Activated CD8-positive, alpha-beta T cell treated with anti-CD3 and anti-CD28 coated beads for 36 hours (primary cell): ENCODE measurements around the gene STIMATE. TPM values are rescaled to one million over a fixed set of nuclear protein-coding genes. Genes with fewer than 3 reads are reported as not detected.

Experiments
- ATAC-seq: fragments of 200-7000 bp; cut with Tn5 transposase; one replicate; pipeline ENCODE4 v1.10.0; 2021; ENCODE audit warnings: mild to moderate bottlenecking, moderate library complexity
- CTCF ChIA-PET: fragments of 350-600 bp; sonication (Branson Sonifier 250); formaldehyde crosslinking; loops from one replicate; lab custom pipeline; 2021; ENCODE audit warnings: antibody characterized with exemption; lab: Charles Lee
- POLR2A ChIA-PET: fragments of 350-600 bp; sonication (Branson Sonifier 250); formaldehyde crosslinking; loops from one replicate; lab custom pipeline; 2021; ENCODE audit warnings: antibody characterized with exemption; lab: Charles Lee
- DNase-seq: peaks from one replicate; pipeline ENCODE4 v3.0.0-alpha.2; 2020
- H3K27ac Mint-ChIP-seq: one replicate; pipeline ENCODE4 v1.8.0; 2021; ENCODE audit warnings: mild to moderate bottlenecking, mixed read lengths
- H3K27me3 Mint-ChIP-seq: one replicate; pipeline ENCODE4 v1.8.0; 2021; ENCODE audit warnings: mixed read lengths
- H3K36me3 Mint-ChIP-seq: one replicate; pipeline ENCODE4 v1.8.0; 2021; ENCODE audit warnings: low read depth, mixed read lengths
- H3K4me1 Mint-ChIP-seq: one replicate; pipeline ENCODE4 v1.8.0; 2021; ENCODE audit warnings: low read depth, mixed read lengths
- H3K4me3 Mint-ChIP-seq: one replicate; pipeline ENCODE4 v1.8.0; 2021; ENCODE audit warnings: mild to moderate bottlenecking, moderate library complexity, mixed read lengths
- H3K9me3 Mint-ChIP-seq: one replicate; pipeline ENCODE4 v1.8.0; 2021; ENCODE audit warnings: mixed read lengths
- intact Hi-C: fragments of 100-400 bp; cut with micrococcal nuclease; formaldehyde crosslinking; loops from one replicate; pipeline ENCODE4 v1.10.0; 2022
- total RNA-seq, 2 experiments: library from RNA; stranded (reverse); gene quantifications; one replicate each; pipeline ENCODE4 v1.2.3, GENCODE V29; 2021
- TF ChIP-seq, protein P1 (sequence below): fragments of 200-600 bp; IDR thresholded peaks from one replicate; pipeline ENCODE4 v1.8.0; 2022; ENCODE audit warnings: antibody characterized with exemption, mild to moderate bottlenecking

The STIMATE gene
- total RNA-seq, 2 experiments from 2014 or later: 17.3 to 18.3 TPM

GRCh38 chr3:52892290-52892624, 5.1 kb downstream of the STIMATE start:
- Mint-ChIP-seq H3K9me3 (no peaks in the 10 kb centered on the region), H3K4me3 (peak overlapping the region; percentile 65), H3K4me1 (peaks cover 68% of the 10 kb centered on the region), H3K27ac (peak overlapping the region; percentile 93), H3K36me3 (peaks cover 5% of the 10 kb centered on the region), H3K27me3 (no peaks in the 10 kb centered on the region)
- TF ChIP-seq, protein P1, sequence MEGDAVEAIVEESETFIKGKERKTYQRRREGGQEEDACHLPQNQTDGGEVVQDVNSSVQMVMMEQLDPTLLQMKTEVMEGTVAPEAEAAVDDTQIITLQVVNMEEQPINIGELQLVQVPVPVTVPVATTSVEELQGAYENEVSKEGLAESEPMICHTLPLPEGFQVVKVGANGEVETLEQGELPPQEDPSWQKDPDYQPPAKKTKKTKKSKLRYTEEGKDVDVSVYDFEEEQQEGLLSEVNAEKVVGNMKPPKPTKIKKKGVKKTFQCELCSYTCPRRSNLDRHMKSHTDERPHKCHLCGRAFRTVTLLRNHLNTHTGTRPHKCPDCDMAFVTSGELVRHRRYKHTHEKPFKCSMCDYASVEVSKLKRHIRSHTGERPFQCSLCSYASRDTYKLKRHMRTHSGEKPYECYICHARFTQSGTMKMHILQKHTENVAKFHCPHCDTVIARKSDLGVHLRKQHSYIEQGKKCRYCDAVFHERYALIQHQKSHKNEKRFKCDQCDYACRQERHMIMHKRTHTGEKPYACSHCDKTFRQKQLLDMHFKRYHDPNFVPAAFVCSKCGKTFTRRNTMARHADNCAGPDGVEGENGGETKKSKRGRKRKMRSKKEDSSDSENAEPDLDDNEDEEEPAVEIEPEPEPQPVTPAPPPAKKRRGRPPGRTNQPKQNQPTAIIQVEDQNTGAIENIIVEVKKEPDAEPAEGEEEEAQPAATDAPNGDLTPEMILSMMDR: no peak
- ChIA-PET POLR2A (interaction anchor here (1.1 to 2.2 kb wide), 2 partner anchors 18 to 34 kb away, joined by 3 to 10 read pairs; no protein-coding TSS in a partner anchor), CTCF (interaction anchor here (0.7 to 3.4 kb wide), 7 partner anchors 10 to 96 kb away, joined by 3 to 18 read pairs (median 6); no protein-coding TSS in a partner anchor)
- ATAC-seq (no peak), DNase-seq (no peak)
- intact Hi-C loops: no loop called here

DNA sequence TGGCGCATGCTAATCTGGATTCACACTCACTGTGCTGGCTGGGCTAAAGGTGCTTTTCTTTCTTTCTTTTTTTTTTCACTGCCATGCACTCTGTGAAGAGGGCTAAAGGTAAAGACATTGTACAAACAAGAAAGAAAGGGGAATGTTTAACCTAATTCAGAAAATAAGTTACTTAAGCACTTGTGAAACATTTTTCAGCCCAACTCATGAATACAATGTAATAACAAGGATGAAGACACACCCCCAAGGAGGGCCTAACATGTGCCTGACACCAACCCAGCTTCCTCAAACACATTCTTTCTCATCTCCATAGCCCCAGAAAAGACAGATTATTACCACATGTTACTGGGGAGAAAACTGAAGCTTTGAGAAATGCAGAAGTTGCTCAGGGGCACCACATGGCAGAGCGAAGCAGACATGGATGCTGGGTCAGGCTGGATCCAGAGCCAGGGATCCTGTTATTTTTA, 5.7 kb downstream of the STIMATE start:
- ATAC-seq: peak; percentile 6
- intact Hi-C loops: no loop called here
- DNase-seq: no peak
- TF ChIP-seq, protein P1: no peak
- ChIA-PET POLR2A (interaction anchor here (1.1 kb wide), 1 partner anchor 35 kb away, joined by 3 read pairs; no protein-coding TSS in a partner anchor), CTCF (no interaction called here)
- peak overlapping the region; percentile 93 for H3K27ac Mint-ChIP-seq
- H3K4me1 Mint-ChIP-seq: peaks cover 67% of the 10 kb centered on the region
- no peaks in the 10 kb centered on the region for H3K9me3 Mint-ChIP-seq
- H3K36me3 Mint-ChIP-seq: peaks cover 7% of the 10 kb centered on the region
- peak overlapping the region; percentile 36 for H3K4me3 Mint-ChIP-seq
- H3K27me3 Mint-ChIP-seq: no peaks in the 10 kb centered on the region

DNA sequence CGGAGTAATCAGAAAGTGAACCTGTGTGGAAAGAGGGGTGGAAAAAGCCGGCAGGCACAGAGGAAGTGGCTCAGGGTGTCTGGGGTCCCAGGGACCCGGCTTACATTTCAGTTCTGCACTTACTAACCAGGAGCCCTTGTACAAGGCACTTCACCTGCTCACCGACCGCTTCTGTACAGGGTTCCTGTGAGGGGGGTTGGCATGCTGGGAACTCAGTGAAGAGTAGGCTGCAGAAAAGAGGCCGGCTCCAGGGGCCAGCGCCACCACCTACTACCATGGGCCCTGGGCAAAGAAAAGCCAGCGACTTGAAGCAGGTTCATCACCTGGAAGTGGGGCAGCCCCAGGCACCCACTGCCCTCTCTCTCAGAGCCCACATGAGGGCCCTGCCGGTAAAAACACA, 6.2 kb downstream of the STIMATE start:
- peaks cover 8% of the 10 kb centered on the region for H3K36me3 Mint-ChIP-seq
- ATAC-seq (peak; percentile 79), DNase-seq (peak; percentile 79)
- POLR2A ChIA-PET: interaction anchor here (1.1 kb wide), 1 partner anchor 35 kb away, joined by 3 read pairs; no protein-coding TSS in a partner anchor
- TF ChIP-seq, protein P1: no peak
- peak overlapping the region; percentile 36 for H3K4me3 Mint-ChIP-seq
- no peaks in the 10 kb centered on the region for H3K9me3 Mint-ChIP-seq
- intact Hi-C loops: no loop called here
- peak overlapping the region; percentile 93 for H3K27ac Mint-ChIP-seq
- no peaks in the 10 kb centered on the region for H3K27me3 Mint-ChIP-seq
- peaks cover 65% of the 10 kb centered on the region for H3K4me1 Mint-ChIP-seq
- CTCF ChIA-PET: no interaction called here

- TF ChIP-seq, protein P1: no peak
- ChIA-PET CTCF (no interaction called here), POLR2A (no interaction called here)
- no peak overlapping the region for H3K4me3 Mint-ChIP-seq
- peak; percentile 71 for DNase-seq
- H3K36me3 Mint-ChIP-seq: peaks cover 10% of the 10 kb centered on the region
- H3K4me1 Mint-ChIP-seq: peaks cover 60% of the 10 kb centered on the region
- ATAC-seq: peak; percentile 64
- H3K27me3 Mint-ChIP-seq: no peaks in the 10 kb centered on the region
- intact Hi-C loops: no loop called here
- H3K27ac Mint-ChIP-seq: peak overlapping the region; percentile 93
- H3K9me3 Mint-ChIP-seq: no peaks in the 10 kb centered on the region
Observed at GRCh38 chr3:52890735-52891134, 6.6 kb downstream of the STIMATE start.

GRCh38 chr3:52889901-52890300, 7.4 kb downstream of the STIMATE start:
- Mint-ChIP-seq H3K36me3 (peaks cover 18% of the 10 kb centered on the region), H3K4me3 (no peak overlapping the region), H3K4me1 (peaks cover 52% of the 10 kb centered on the region), H3K27me3 (no peaks in the 10 kb centered on the region), H3K27ac (no peak overlapping the region), H3K9me3 (no peaks in the 10 kb centered on the region)
- ChIA-PET POLR2A (no interaction called here), CTCF (interaction anchor here (1.0 kb wide), 1 partner anchor 11 kb away, joined by 3 read pairs; no protein-coding TSS in a partner anchor)
- ATAC-seq (no peak), DNase-seq (no peak)
- TF ChIP-seq, protein P1: no peak
- intact Hi-C loops: no loop called here
